Neural crest cell (in vitro differentiated cells): Measurements from ENCODE around the gene TFB1M. TPM values are rescaled to one million over a fixed set of nuclear protein-coding genes. Genes with fewer than 3 reads are reported as not detected.
A peak's percentile ranks its signal among the peaks of the same experiment; 100 is the strongest.

Experiments used
- DNase-seq: peaks from one replicate; pipeline ENCODE4 v3.0.0; 2021; ENCODE audit warnings: low read depth, mixed read lengths, low spot score
- H3K27ac Mint-ChIP-seq: one replicate; pipeline ENCODE4 v1.8.0; 2021; ENCODE audit warnings: mild to moderate bottlenecking, mixed read lengths; ENCODE audit not compliant: unreplicated experiment
- H3K27me3 Mint-ChIP-seq: 2 replicates; pipeline ENCODE4 v1.8.0; 2021; ENCODE audit warnings: low read depth, mild to moderate bottlenecking, mixed read lengths
- H3K36me3 Mint-ChIP-seq: 2 replicates; pipeline ENCODE4 v1.8.0; 2021; ENCODE audit warnings: low read depth, mild to moderate bottlenecking, mixed read lengths
- H3K4me1 Mint-ChIP-seq: 2 replicates; pipeline ENCODE4 v1.8.0; 2021; ENCODE audit warnings: mixed read lengths
- H3K4me3 Mint-ChIP-seq: one replicate; pipeline ENCODE4 v1.8.0; 2021; ENCODE audit warnings: mild to moderate bottlenecking, mixed read lengths
- H3K9me3 Mint-ChIP-seq: 2 replicates; pipeline ENCODE4 v1.8.0; 2021; ENCODE audit warnings: mixed read lengths
- CTCF ChIP-seq: fragments of 200-600 bp; sonication (generic); conservative IDR thresholded peaks from 2 replicates; pipeline ENCODE4 v1.5.0; 2021; ENCODE audit warnings: antibody characterized with exemption, mild to moderate bottlenecking
- total RNA-seq: library from RNA; stranded (reverse); gene quantifications from 2 replicates; pipeline ENCODE4 v1.2.1, GENCODE V29; 2021

Gene TFB1M
- total RNA-seq, 1 donor from 2014 or later, result 26.8 TPM

GRCh38 chr6:155244434-155244833, 69.8 kb downstream of the TFB1M start:
- H3K9me3 Mint-ChIP-seq, result no peaks in the 10 kb centered on the region
- H3K27me3 Mint-ChIP-seq, result no peaks in the 10 kb centered on the region
- H3K4me3 Mint-ChIP-seq, result no peak overlapping the region
- H3K36me3 Mint-ChIP-seq, result peaks cover 37% of the 10 kb centered on the region
- no peak overlapping the region for H3K27ac Mint-ChIP-seq
- TF ChIP-seq CTCF, result no peak
- no peak for DNase-seq
- peaks cover 9% of the 10 kb centered on the region for H3K4me1 Mint-ChIP-seq

- H3K27ac Mint-ChIP-seq, result no peak overlapping the region
- H3K9me3 Mint-ChIP-seq, result peaks cover 6% of the 10 kb centered on the region
- peak overlapping the region; percentile 1 for H3K4me3 Mint-ChIP-seq
- H3K27me3 Mint-ChIP-seq, result no peaks in the 10 kb centered on the region
- TF ChIP-seq CTCF, result no peak
- peaks cover 47% of the 10 kb centered on the region for H3K36me3 Mint-ChIP-seq
- H3K4me1 Mint-ChIP-seq, result peaks cover 4% of the 10 kb centered on the region
- no peak for DNase-seq
These were observed 72.3 kb downstream of the TFB1M start for GRCh38 chr6:155241966-155242365.

DNA sequence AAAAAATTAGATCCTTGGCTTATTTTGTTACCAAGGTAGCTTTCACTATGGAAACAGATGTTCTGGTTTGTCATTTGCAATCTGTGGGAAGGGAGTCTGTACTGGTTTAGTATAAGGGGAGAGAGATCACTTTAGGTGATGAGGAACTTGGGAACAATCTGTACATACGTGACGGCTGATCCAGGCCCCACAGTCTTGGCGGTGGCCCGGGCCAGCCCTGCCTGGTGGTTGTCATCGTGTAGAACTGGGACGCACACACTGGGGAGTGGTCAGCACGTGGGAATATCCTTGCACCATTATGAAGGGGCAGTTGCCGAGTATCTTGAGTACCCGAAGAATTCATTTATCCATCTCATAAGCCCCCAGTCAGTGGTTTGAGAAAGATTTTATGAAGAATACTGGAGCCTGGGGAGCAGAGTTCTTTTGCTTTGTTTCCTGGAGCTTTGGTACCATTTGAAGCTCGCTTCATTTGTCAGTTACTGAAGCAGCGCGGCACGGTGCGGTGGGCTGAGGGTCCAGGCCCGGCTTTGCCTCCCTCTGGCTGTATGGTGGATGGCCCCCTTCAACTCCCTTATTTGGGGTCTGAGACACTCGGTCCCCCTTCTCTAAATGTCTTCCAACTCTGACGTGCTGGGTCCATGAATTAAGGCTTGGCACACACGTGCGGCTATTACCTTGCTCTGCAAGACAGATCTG, 73.2 kb downstream of the TFB1M start:
- Mint-ChIP-seq H3K27me3 (no peaks in the 10 kb centered on the region), H3K4me3 (peak overlapping the region; percentile 61), H3K36me3 (peaks cover 51% of the 10 kb centered on the region), H3K9me3 (peaks cover 6% of the 10 kb centered on the region), H3K4me1 (peaks cover 4% of the 10 kb centered on the region), H3K27ac (no peak overlapping the region)
- no peak for TF ChIP-seq CTCF
- DNase-seq, result no peak

DNA sequence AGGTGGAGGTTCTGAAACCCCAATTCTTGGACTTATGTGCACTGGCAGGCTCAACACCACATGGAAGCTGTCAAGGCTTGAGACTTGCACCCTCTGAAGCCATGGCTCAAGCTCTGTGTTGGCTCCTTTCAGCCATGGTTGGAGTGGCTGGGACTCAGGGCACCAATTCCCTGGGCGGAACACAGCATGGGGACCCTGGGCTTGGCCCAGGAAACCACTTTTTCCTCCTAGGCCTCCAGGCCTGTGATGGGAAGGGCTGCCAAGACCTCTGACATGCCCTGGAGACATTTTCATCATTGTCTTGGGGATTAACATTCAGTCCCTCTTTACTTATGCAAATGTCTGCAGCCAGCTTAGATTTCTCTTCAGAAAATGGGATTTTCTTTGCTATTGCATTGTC, 76.7 kb downstream of the TFB1M start:
- Mint-ChIP-seq H3K9me3 (peaks cover 6% of the 10 kb centered on the region), H3K27ac (no peak overlapping the region), H3K36me3 (peaks cover 53% of the 10 kb centered on the region), H3K4me1 (peaks cover 4% of the 10 kb centered on the region), H3K4me3 (no peak overlapping the region), H3K27me3 (no peaks in the 10 kb centered on the region)
- no peak for TF ChIP-seq CTCF
- no peak for DNase-seq

GRCh38 chr6:155235087-155235486, 79.2 kb downstream of the TFB1M start:
- no peaks in the 10 kb centered on the region for H3K4me1 Mint-ChIP-seq
- H3K27me3 Mint-ChIP-seq, result no peaks in the 10 kb centered on the region
- peaks cover 36% of the 10 kb centered on the region for H3K36me3 Mint-ChIP-seq
- H3K9me3 Mint-ChIP-seq, result peaks cover 6% of the 10 kb centered on the region
- no peak for TF ChIP-seq CTCF
- no peak for DNase-seq
- H3K27ac Mint-ChIP-seq, result peak overlapping the region; percentile 23
- no peak overlapping the region for H3K4me3 Mint-ChIP-seq
